ENCODE results near the gene CETP. TPM values are rescaled to one million over a fixed set of nuclear protein-coding genes. Genes with fewer than 3 reads are reported as not detected.

The CETP gene
- total and polyA plus RNA-seq, 12 donors: 1.2 to 7.9 (median 2.8) TPM

DNA sequence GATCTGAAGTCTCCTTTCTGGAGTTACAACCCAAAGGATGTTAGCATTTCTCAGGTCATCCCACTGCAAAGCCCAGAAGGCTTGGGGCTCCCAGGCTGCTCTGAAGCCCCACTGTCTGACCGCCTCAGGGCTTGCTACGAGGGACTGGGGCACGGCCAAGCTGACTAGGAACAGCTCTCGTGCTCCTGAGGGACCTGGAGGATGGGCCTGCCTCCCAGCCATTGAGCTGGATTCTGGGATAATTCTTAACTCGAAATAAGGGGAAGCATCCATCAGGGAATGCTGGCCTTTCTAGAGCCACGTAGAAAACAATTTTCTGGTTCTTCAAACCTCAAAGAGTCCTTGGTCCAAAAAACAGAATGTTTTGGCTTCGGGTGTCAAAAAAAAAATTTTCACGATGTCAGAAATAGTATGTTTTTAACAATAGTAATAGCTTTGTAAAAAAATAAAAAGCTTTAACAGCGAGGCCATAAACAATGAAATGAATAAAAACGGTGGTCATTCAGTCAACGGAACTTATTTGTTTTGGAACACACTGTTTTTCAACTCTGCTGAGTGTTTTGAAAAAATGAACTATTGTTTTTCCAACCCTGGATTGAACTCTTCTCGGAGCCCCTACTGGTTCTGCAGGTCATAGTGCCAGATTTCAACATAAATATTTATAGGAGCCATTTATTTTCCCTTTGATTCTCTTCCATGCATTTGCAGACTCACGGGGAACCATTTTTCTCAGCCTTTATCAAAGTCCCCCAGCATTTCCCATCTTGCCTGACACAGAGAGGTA, 46.2 kb upstream of the CETP start:
- no peak for DNase-seq
- H3K27me3 ChIP-seq: no peaks in the 10 kb centered on the region
- peaks cover 8 to 62% of the 10 kb centered on the region in 2 donors for H3K4me1 ChIP-seq (replicated peaks in 1 of 2)
- H3K27ac ChIP-seq: peak overlapping the region in 3 of 5 donors; percentile 27 to 84 (median 69)
- H3K36me3 ChIP-seq (replicated peaks in 1 of 2): no peaks in the 10 kb centered on the region
- intact Hi-C loops (cut with DNase I): no loop called here
- 58 to 70% (median 68%) methylated on average over 12 to 13 of the region's 13 CpGs for WGBS, 4 donors
- H3K9me3 ChIP-seq (replicated peaks in 1 of 3): no peaks in the 10 kb centered on the region
- H3K4me3 ChIP-seq: no peak overlapping the region
- TF ChIP-seq CTCF (IDR thresholded peaks at IDR 0.05) (no peak), POLR2A (IDR thresholded peaks at IDR 0.05) (no peak)

DNA sequence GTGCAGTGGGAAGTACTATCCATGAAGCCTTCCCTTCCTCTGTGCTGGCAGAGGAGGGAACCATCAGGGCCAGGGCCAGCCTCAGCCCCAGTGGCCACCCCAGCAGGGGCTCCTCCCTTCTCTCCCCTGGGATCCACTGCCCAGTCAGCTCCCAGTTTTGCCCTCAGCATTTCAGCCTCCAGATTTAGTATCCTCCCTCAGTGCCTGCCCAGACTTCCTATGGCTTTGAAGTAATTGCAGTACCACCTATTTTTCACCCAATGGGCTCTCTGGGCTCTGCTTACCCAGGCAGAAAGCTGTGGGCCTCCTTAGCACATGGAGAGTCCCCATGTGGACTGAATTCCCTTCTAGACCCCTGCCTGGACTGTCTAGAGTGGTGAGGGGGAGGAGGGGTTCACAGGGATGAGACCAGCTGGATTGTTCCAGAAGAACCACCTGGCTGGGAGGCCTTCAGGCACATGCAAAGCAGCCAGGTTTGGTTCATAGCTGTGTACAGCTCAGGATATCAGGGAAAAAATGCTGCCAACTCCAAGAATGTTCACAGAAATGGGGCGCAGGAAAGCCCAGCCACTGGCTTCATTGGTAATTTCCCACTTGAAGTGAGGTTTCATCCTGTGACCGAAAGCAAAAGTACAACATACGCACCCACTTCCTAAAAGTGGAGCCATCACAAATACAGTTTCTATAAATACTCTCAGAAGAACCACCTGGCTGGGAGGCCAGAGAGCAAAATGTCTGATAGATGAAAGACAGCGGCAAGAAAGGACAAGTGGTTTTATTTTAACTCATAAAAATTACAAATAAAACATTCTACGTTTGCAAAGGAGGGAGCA, 45.0 kb upstream of the CETP start:
- no peaks in the 10 kb centered on the region for H3K27me3 ChIP-seq
- DNase-seq: peak in 1 of 7 donors; percentile 29
- H3K36me3 ChIP-seq (replicated peaks in 1 of 2): no peaks in the 10 kb centered on the region
- H3K4me1 ChIP-seq (replicated peaks in 1 of 2): peaks cover 8 to 56% of the 10 kb centered on the region in 2 donors
- intact Hi-C loops (cut with DNase I): no loop called here
- H3K9me3 ChIP-seq (replicated peaks in 1 of 3): no peaks in the 10 kb centered on the region
- no peak for TF ChIP-seq CTCF (IDR thresholded peaks at IDR 0.05)
- TF ChIP-seq POLR2A (IDR thresholded peaks at IDR 0.05): no peak
- no peak overlapping the region for H3K4me3 ChIP-seq
- 57 to 75% (median 66%) methylated on average over 5 of the region's 5 CpGs for WGBS, 4 donors
- peak overlapping the region; percentile 11 to 84 (median 65) for H3K27ac ChIP-seq

GRCh38 chr16:56918467-56919012, 43.2 kb upstream of the CETP start:
- peaks cover 8 to 40% of the 10 kb centered on the region in 2 donors for H3K4me1 ChIP-seq (replicated peaks in 1 of 2)
- no peaks in the 10 kb centered on the region for H3K9me3 ChIP-seq (replicated peaks in 1 of 3)
- no peaks in the 10 kb centered on the region for H3K36me3 ChIP-seq (replicated peaks in 1 of 2)
- TF ChIP-seq POLR2A (IDR thresholded peaks at IDR 0.05) (no peak), CTCF (IDR thresholded peaks at IDR 0.05) (no peak)
- no peak for DNase-seq
- H3K27ac ChIP-seq: peak overlapping the region in 1 of 5 donors; percentile 64
- intact Hi-C loops (cut with DNase I): no loop called here
- 64 to 79% (median 68%) methylated on average over 12 of the region's 12 CpGs for WGBS, 4 donors
- H3K4me3 ChIP-seq: peak overlapping the region in 1 of 4 donors; percentile 31
- no peaks in the 10 kb centered on the region for H3K27me3 ChIP-seq

Data from adrenal gland (tissue), 12 donors.